Neural cell (in vitro differentiated cells): ENCODE data around the gene DNAH17. TPM values are rescaled to one million over a fixed set of nuclear protein-coding genes. Genes with fewer than 3 reads are reported as not detected.

Experiments
- H2AFZ ChIP-seq: fragments of 200-600, 300-800 bp; sonication (generic), shearing (Covaris generic); 2 replicates; pipeline ENCODE4 v1.6.0; 2014; ENCODE audit warnings: low read depth, mild to moderate bottlenecking, antibody characterized with exemption, low read length, moderate library complexity
- H3F3A ChIP-seq: fragments of 200-600 bp; shearing (Covaris generic); 2 replicates; pipeline ENCODE4 v1.6.1; 2016; ENCODE audit warnings: mild to moderate bottlenecking, moderate library complexity, mixed read lengths, antibody characterized with exemption, low read length; ENCODE audit not compliant: insufficient read depth, poor library complexity, severe bottlenecking
- H3K27ac ChIP-seq: fragments of 200-600, 300-800 bp; sonication (generic), shearing (Covaris generic); 2 replicates; pipeline ENCODE4 v1.5.1; 2014; ENCODE audit warnings: mild to moderate bottlenecking, low read length, moderate library complexity
- H3K27me3 ChIP-seq: fragments of 300-800, 200-600 bp; sonication (generic), shearing (Covaris generic); 2 replicates; pipeline ENCODE4 v1.6.0; 2014; ENCODE audit warnings: mild to moderate bottlenecking, low read depth, low read length, moderate library complexity; ENCODE audit not compliant: insufficient read depth
- H3K36me3 ChIP-seq: fragments of 300-800, 200-600 bp; sonication (generic), shearing (Covaris generic); 2 replicates; pipeline ENCODE4 v1.5.1; 2014; ENCODE audit warnings: mild to moderate bottlenecking, antibody characterized with exemption, low read length, moderate library complexity; ENCODE audit not compliant: insufficient read depth
- H3K4me2 ChIP-seq: fragments of 300-800, 200-600 bp; sonication (generic), shearing (Covaris generic); 2 replicates; pipeline ENCODE4 v1.6.0; 2014; ENCODE audit warnings: mild to moderate bottlenecking, low read length
- H3K4me3 ChIP-seq: fragments of 300-800, 200-600 bp; sonication (generic), shearing (Covaris generic); 2 replicates; pipeline ENCODE4 v1.5.1; 2014; ENCODE audit warnings: mild to moderate bottlenecking, low read length, moderate library complexity
- H3K79me2 ChIP-seq: fragments of 200-600 bp; shearing (Covaris generic); replicated peaks from 2 replicates; pipeline ENCODE4 v1.6.0; 2014; ENCODE audit warnings: mild to moderate bottlenecking, low read length, moderate library complexity; ENCODE audit not compliant: insufficient read depth
- H3K9ac ChIP-seq: fragments of 300-800, 200-600 bp; sonication (generic), shearing (Covaris generic); 2 replicates; pipeline ENCODE4 v1.6.1; 2016; ENCODE audit warnings: mild to moderate bottlenecking, low read length, mixed read lengths
- H3K9me2 ChIP-seq: fragments of 200-600 bp; shearing (Covaris generic); 2 replicates; pipeline ENCODE4 v1.6.1; 2016; ENCODE audit warnings: mild to moderate bottlenecking, low read length, mixed read lengths; ENCODE audit not compliant: insufficient read depth
- H3K9me3 ChIP-seq: fragments of 200-600, 300-800 bp; sonication (generic), shearing (Covaris generic); 2 replicates; pipeline ENCODE4 v1.6.1; 2016; ENCODE audit warnings: mild to moderate bottlenecking, mixed run types, low read length, moderate library complexity, mixed read lengths
- H4K20me1 ChIP-seq: fragments of 200-600 bp; shearing (Covaris generic); 2 replicates; pipeline ENCODE4 v1.6.1; 2016; ENCODE audit warnings: mild to moderate bottlenecking, mixed run types; ENCODE audit not compliant: insufficient read depth
- CTCF ChIP-seq: fragments of 450-650 bp; IDR thresholded peaks from 2 replicates; pipeline ENCODE4 v1.5.1; 2014; ENCODE audit warnings: antibody characterized with exemption, mild to moderate bottlenecking, moderate library complexity; ENCODE audit not compliant: poor library complexity, severe bottlenecking
- EP300 ChIP-seq: fragments of 450-650 bp; conservative IDR thresholded peaks from 2 replicates; pipeline ENCODE4 v1.6.1; 2014; ENCODE audit warnings: antibody characterized with exemption, mild to moderate bottlenecking, moderate library complexity; ENCODE audit not compliant: poor library complexity, severe bottlenecking
- EZH2 ChIP-seq: fragments of 200-600, 300-800 bp; shearing (Covaris generic), sonication (generic); IDR thresholded peaks from 2 replicates; pipeline ENCODE4 v1.6.1; 2014; ENCODE audit warnings: antibody characterized with exemption, low read length, borderline replicate concordance, mild to moderate bottlenecking; ENCODE audit not compliant: insufficient read depth, poor library complexity, severe bottlenecking
- MXI1 ChIP-seq: fragments of 450-650 bp; conservative IDR thresholded peaks from 2 replicates; pipeline ENCODE4 v1.6.1; 2014; ENCODE audit warnings: antibody characterized with exemption, mild to moderate bottlenecking; ENCODE audit not compliant: poor library complexity, severe bottlenecking
- POLR2AphosphoS5 ChIP-seq: IDR thresholded peaks from 2 replicates; pipeline ENCODE4 v1.6.1; 2012
- RAD21 ChIP-seq: fragments of 450-650 bp; conservative IDR thresholded peaks from 2 replicates; pipeline ENCODE4 v1.6.1; 2014; ENCODE audit warnings: antibody characterized with exemption, mild to moderate bottlenecking, moderate library complexity
- SMC3 ChIP-seq: fragments of 450-650 bp; conservative IDR thresholded peaks from 2 replicates; pipeline ENCODE4 v1.6.1; 2014; ENCODE audit warnings: antibody characterized with exemption, mild to moderate bottlenecking, moderate library complexity; ENCODE audit not compliant: poor library complexity
- TAF1 ChIP-seq: IDR thresholded peaks from 2 replicates; pipeline ENCODE4 v1.6.1; 2012; ENCODE audit warnings: low read depth
- polyA plus RNA-seq: library from polyadenylated mRNA; depleted of rRNA; stranded (reverse); fragments of >200 nt; gene quantifications from 2 replicates; pipeline ENCODE4 v1.2.3, GENCODE V29; 2014
- TF ChIP-seq, protein P1 (sequence below): IDR thresholded peaks from 2 replicates; pipeline ENCODE4 v1.6.1; 2012; ENCODE audit warnings: borderline replicate concordance

The DNAH17 gene
- polyA plus RNA-seq, 1 donor from 2014 or later, result not detected

DNA sequence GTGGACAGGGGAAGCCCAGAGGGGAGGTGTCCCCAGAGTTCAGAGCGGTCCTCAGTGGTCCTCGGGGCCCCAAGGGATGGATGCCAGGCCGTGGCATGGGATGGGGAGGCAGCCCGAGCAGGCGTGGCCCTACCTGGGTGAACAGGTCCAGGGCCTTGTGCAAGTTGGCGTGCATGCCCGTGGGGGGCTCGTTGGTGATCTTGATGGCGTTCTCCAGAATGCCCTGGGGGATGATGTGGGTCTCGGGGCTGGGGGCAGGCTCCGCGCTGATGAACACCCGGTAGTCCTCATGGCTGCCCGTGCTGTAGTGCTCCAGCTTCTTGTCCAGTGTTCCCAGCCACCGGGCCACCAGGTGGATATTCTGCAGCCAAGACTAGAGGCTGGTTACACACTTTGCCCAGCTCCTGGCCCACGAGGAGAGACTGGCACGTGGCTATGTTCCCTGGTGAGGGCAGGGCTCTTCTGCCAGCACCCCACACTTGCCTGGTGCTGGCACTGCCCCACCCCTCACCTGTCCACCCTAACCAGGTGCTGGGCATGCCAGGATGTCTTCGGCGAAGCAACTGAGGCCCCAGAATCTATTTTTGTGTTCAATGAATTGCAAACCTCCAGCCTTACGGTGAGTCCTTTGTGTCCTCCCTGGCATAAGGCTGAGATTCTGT is 139.6 kb downstream of the DNAH17 start:
- no peaks in the 10 kb centered on the region for H4K20me1 ChIP-seq
- H2AFZ ChIP-seq, result no peak overlapping the region
- H3K4me2 ChIP-seq, result no peak overlapping the region
- H3K4me3 ChIP-seq, result no peak overlapping the region
- H3K9ac ChIP-seq, result no peak overlapping the region
- TF ChIP-seq RAD21, result no peak
- TF ChIP-seq CTCF, result no peak
- H3K9me2 ChIP-seq, result no peaks in the 10 kb centered on the region
- H3K79me2 ChIP-seq, result no peaks in the 10 kb centered on the region
- H3K27me3 ChIP-seq, result no peaks in the 10 kb centered on the region
- H3K9me3 ChIP-seq, result no peaks in the 10 kb centered on the region
- H3K27ac ChIP-seq, result no peak overlapping the region
- no peaks in the 10 kb centered on the region for H3F3A ChIP-seq
- H3K36me3 ChIP-seq, result no peaks in the 10 kb centered on the region

DNA sequence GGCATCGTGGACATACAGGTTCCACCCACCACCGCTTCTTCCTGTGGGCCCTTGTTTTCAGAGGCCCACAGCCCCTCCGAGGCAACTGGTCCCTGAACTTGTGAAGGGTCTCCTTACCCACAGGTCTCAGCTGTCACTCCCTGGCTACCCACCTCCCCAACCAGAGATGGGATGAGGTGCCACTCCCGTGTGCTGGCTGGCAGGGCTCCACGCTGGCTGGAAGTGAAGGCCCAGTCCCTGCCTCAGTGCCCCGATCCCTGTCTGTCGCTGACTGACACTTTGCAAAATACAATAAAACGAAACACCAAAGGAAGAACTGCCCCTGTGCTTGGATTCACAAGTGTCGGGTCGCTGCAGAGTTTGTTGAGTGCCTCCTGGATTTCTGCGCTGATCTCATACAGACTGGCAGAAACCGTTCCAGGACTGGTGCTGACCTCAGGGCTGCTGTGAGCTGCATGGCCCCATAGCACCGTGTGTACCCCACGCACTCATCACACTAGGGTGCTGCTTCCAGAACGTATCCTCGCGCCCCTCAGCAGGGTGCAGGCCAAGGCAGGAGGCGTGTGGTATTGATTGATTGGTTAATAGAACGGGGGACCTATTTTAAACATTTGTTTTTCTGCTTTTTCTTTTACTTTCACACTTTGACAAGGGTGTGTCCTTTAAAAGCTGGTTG is 141.7 kb downstream of the DNAH17 start:
- no peaks in the 10 kb centered on the region for H3K79me2 ChIP-seq
- no peaks in the 10 kb centered on the region for H3K36me3 ChIP-seq
- H4K20me1 ChIP-seq, result no peaks in the 10 kb centered on the region
- no peak overlapping the region for H3K27ac ChIP-seq
- H3K9me3 ChIP-seq, result no peaks in the 10 kb centered on the region
- H3K27me3 ChIP-seq, result no peaks in the 10 kb centered on the region
- no peaks in the 10 kb centered on the region for H3F3A ChIP-seq
- H3K4me3 ChIP-seq, result no peak overlapping the region
- no peaks in the 10 kb centered on the region for H3K9me2 ChIP-seq
- H2AFZ ChIP-seq, result no peak overlapping the region
- H3K4me2 ChIP-seq, result no peak overlapping the region
- no peak for TF ChIP-seq TAF1
- no peak for TF ChIP-seq EZH2
- TF ChIP-seq POLR2AphosphoS5, result no peak
- TF ChIP-seq MXI1, result no peak
- TF ChIP-seq, protein P1, sequence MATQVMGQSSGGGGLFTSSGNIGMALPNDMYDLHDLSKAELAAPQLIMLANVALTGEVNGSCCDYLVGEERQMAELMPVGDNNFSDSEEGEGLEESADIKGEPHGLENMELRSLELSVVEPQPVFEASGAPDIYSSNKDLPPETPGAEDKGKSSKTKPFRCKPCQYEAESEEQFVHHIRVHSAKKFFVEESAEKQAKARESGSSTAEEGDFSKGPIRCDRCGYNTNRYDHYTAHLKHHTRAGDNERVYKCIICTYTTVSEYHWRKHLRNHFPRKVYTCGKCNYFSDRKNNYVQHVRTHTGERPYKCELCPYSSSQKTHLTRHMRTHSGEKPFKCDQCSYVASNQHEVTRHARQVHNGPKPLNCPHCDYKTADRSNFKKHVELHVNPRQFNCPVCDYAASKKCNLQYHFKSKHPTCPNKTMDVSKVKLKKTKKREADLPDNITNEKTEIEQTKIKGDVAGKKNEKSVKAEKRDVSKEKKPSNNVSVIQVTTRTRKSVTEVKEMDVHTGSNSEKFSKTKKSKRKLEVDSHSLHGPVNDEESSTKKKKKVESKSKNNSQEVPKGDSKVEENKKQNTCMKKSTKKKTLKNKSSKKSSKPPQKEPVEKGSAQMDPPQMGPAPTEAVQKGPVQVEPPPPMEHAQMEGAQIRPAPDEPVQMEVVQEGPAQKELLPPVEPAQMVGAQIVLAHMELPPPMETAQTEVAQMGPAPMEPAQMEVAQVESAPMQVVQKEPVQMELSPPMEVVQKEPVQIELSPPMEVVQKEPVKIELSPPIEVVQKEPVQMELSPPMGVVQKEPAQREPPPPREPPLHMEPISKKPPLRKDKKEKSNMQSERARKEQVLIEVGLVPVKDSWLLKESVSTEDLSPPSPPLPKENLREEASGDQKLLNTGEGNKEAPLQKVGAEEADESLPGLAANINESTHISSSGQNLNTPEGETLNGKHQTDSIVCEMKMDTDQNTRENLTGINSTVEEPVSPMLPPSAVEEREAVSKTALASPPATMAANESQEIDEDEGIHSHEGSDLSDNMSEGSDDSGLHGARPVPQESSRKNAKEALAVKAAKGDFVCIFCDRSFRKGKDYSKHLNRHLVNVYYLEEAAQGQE, result no peak
- no peak for TF ChIP-seq SMC3
- no peak for TF ChIP-seq EP300
- no peak for TF ChIP-seq CTCF
- no peak for TF ChIP-seq RAD21
- no peak overlapping the region for H3K9ac ChIP-seq
